GM23338 (cell line): ENCODE measurements around the gene CCDC186. TPM values are rescaled to one million over a fixed set of nuclear protein-coding genes. Genes with fewer than 3 reads are reported as not detected.

Experiments used
- ATAC-seq: fragments of 200-7000 bp; cut with Tn5 transposase; 3 replicates; pipeline ENCODE4 v1.9.1; 2020
- DNase-seq: peaks from one replicate; pipeline ENCODE4 v3.0.0-alpha.2; 2015; ENCODE audit warnings: low spot score
- H2AFZ ChIP-seq: fragments of 200-600 bp; sonication (generic); 2 replicates; pipeline ENCODE4 v1.8.0; 2016; ENCODE audit warnings: antibody characterized with exemption, mild to moderate bottlenecking, moderate library complexity
- H3F3A ChIP-seq: fragments of 200-600 bp; sonication (generic); replicated peaks from 2 replicates; pipeline ENCODE4 v1.8.0; 2017; ENCODE audit warnings: antibody characterized with exemption, mixed run types, low read depth
- H3K27ac ChIP-seq: fragments of 200-600 bp; sonication (generic); 2 replicates; pipeline ENCODE4 v1.6.1; 2016; ENCODE audit warnings: low read depth
- H3K27me3 ChIP-seq: fragments of 200-600 bp; sonication (generic); 2 replicates; pipeline ENCODE4 v1.8.0; 2016; ENCODE audit warnings: mild to moderate bottlenecking, mixed run types, moderate library complexity; ENCODE audit not compliant: insufficient read depth
- H3K36me3 ChIP-seq: fragments of 200-600 bp; sonication (generic); 2 replicates; pipeline ENCODE4 v1.8.0; 2016; ENCODE audit warnings: mild to moderate bottlenecking; ENCODE audit not compliant: insufficient read depth
- H3K4me1 ChIP-seq: fragments of 200-600 bp; sonication (generic); 2 replicates; pipeline ENCODE4 v1.8.0; 2016; ENCODE audit warnings: mild to moderate bottlenecking, moderate library complexity; ENCODE audit not compliant: insufficient read depth
- H3K4me2 ChIP-seq: fragments of 200-600 bp; sonication (generic); 2 replicates; pipeline ENCODE4 v1.7.1; 2017; ENCODE audit warnings: mixed run types
- H3K4me3 ChIP-seq: fragments of 200-600 bp; sonication (generic); 2 replicates; pipeline ENCODE4 v1.6.1; 2016; ENCODE audit warnings: mixed run types
- H3K79me2 ChIP-seq: fragments of 200-600 bp; sonication (generic); replicated peaks from 2 replicates; pipeline ENCODE4 v1.8.0; 2017; ENCODE audit warnings: mild to moderate bottlenecking; ENCODE audit not compliant: insufficient read depth
- H3K9me2 ChIP-seq: fragments of 200-600 bp; sonication (generic); 2 replicates; pipeline ENCODE4 v1.8.0; 2017; ENCODE audit not compliant: insufficient read depth
- H4K20me1 ChIP-seq: fragments of 200-600 bp; sonication (generic); replicated peaks from 2 replicates; pipeline ENCODE4 v1.8.0; 2017; ENCODE audit warnings: mild to moderate bottlenecking; ENCODE audit not compliant: insufficient read depth
- H3K27ac Mint-ChIP-seq: 2 replicates; pipeline ENCODE4 v1.8.0; 2020; ENCODE audit warnings: inconsistent platforms, mild to moderate bottlenecking, moderate library complexity, mixed read lengths
- H3K27me3 Mint-ChIP-seq: 3 replicates; pipeline ENCODE4 v1.8.0; 2022; ENCODE audit warnings: low read depth, mild to moderate bottlenecking, moderate library complexity, mixed read lengths, inconsistent platforms; ENCODE audit not compliant: insufficient read depth, poor library complexity
- H3K36me3 Mint-ChIP-seq: 3 replicates; pipeline ENCODE4 v1.8.0; 2021; ENCODE audit warnings: low read depth, mild to moderate bottlenecking, inconsistent platforms, moderate library complexity, mixed read lengths
- H3K4me1 Mint-ChIP-seq: 3 replicates; pipeline ENCODE4 v1.8.0; 2020; ENCODE audit warnings: mild to moderate bottlenecking, inconsistent platforms, mixed read lengths
- H3K4me3 Mint-ChIP-seq: 3 replicates; pipeline ENCODE4 v1.8.0; 2021; ENCODE audit warnings: moderate library complexity, mild to moderate bottlenecking, inconsistent platforms, mixed read lengths
- H3K9me3 Mint-ChIP-seq: 3 replicates; pipeline ENCODE4 v1.8.0; 2020; ENCODE audit warnings: moderate library complexity, mild to moderate bottlenecking, inconsistent platforms, mixed read lengths
- CTCF ChIP-seq, 2 experiments: fragments of 200-600 bp in 1 of 2; sonication (generic) in 1 of 2; conservative IDR thresholded peaks; 2 replicates each; pipeline versions ENCODE4 v1.5.1 to v1.6.1; 2016 to 2017; ENCODE audit warnings: antibody characterized with exemption in 2 of 2, low read depth in 2 of 2, mild to moderate bottlenecking in 2 of 2, moderate library complexity in 1 of 2
- EZH2 ChIP-seq: fragments of 200-600 bp; sonication (generic); IDR thresholded peaks from one replicate; pipeline ENCODE4 v1.8.0; 2017; ENCODE audit warnings: antibody characterized with exemption, mild to moderate bottlenecking, low read depth; ENCODE audit not compliant: unreplicated experiment
- EZH2phosphoT487 ChIP-seq: fragments of 200-600 bp; sonication (generic); IDR thresholded peaks from one replicate; pipeline ENCODE4 v1.8.1; 2018; ENCODE audit warnings: antibody characterized with exemption; ENCODE audit not compliant: unreplicated experiment
- JUNB ChIP-seq: IDR thresholded peaks from one replicate; pipeline ENCODE4 v1.6.1; 2016; ENCODE audit warnings: antibody characterized with exemption; ENCODE audit not compliant: unreplicated experiment
- NANOG ChIP-seq: IDR thresholded peaks from 2 replicates; pipeline ENCODE4 v1.6.1; 2016; ENCODE audit warnings: antibody characterized with exemption, borderline replicate concordance
- POLR2AphosphoS5 ChIP-seq: IDR thresholded peaks from 2 replicates; pipeline ENCODE4 v1.6.1; 2016; ENCODE audit warnings: antibody characterized with exemption, low read depth
- STAT1 ChIP-seq: IDR thresholded peaks from one replicate; pipeline ENCODE4 v1.6.1; 2016; ENCODE audit warnings: antibody characterized with exemption; ENCODE audit not compliant: unreplicated experiment
- ZNF114 ChIP-seq: fragments of 250-450 bp; sonication (Bioruptor Pico); IDR thresholded peaks from 2 replicates; pipeline ENCODE4 v1.5.0; 2020; ENCODE audit warnings: mild to moderate bottlenecking, moderate library complexity
- ZNF331 ChIP-seq: fragments of 250-450 bp; sonication (Bioruptor Pico); IDR thresholded peaks from 2 replicates; pipeline ENCODE4 v1.5.0; 2020; ENCODE audit warnings: low read depth, mild to moderate bottlenecking, moderate library complexity
- polyA plus RNA-seq: library from polyadenylated mRNA; unstranded; fragments of >200 nt; fragmentation: Nextera tagmentation; extraction: Ambion mirVana; gene quantifications from 2 replicates; pipeline ENCODE4 v1.2.1, GENCODE V29; 2016
- total RNA-seq: library from RNA; depleted of rRNA; stranded (reverse); fragments of >200 nt; shearing (Covaris generic); gene quantifications from 2 replicates; pipeline ENCODE4 v1.2.3, GENCODE V29; 2014
- TF ChIP-seq, protein P1 (sequence below): IDR thresholded peaks from 2 replicates; pipeline ENCODE4 v1.6.1; 2016; ENCODE audit warnings: antibody characterized with exemption
- TF ChIP-seq, protein P2 (sequence below): IDR thresholded peaks from one replicate; pipeline ENCODE4 v1.6.1; 2018; ENCODE audit warnings: antibody characterized with exemption; ENCODE audit not compliant: unreplicated experiment

Gene CCDC186
- total and polyA plus RNA-seq, 2 experiments from 2014 or later = 24.2 to 50.7 TPM

DNA sequence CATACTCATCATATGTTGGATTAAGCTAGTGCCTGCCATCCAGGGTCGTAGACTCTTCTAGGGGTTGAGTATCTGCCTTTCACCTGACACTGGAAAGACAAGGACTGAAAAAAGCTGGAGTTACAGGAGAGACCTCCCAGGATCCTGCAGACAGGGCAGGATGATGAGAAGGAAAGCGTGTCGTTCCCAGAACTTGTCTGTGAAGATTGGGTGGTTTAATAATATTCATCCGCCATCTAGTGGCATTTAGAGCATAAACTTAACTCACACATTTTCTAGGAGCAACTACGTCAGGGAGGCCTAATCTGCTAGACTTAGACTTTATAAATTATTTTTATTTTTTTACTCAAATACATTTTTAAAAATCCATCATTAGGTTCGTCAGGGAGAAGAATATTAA lies 70.7 kb downstream of the CCDC186 start:
- Histone ChIP-seq H3K9me2 (no peaks in the 10 kb centered on the region), H3K27ac (no peak overlapping the region), H3F3A (no peaks in the 10 kb centered on the region), H3K4me3 (no peak overlapping the region), H3K27me3 (peaks cover 23% of the 10 kb centered on the region), H3K79me2 (no peaks in the 10 kb centered on the region), H3K36me3 (no peaks in the 10 kb centered on the region), H3K4me2 (no peak overlapping the region), H3K4me1 (peaks cover 4% of the 10 kb centered on the region; the same call in 1 of the 2 replicates), H4K20me1 (no peaks in the 10 kb centered on the region), H2AFZ (no peak overlapping the region)
- no peak overlapping the region for H3K4me3 Mint-ChIP-seq
- ATAC-seq = no peak
- H3K27me3 Mint-ChIP-seq = peaks cover 33% of the 10 kb centered on the region
- DNase-seq = peak; percentile 63
- H3K9me3 Mint-ChIP-seq = no peaks in the 10 kb centered on the region; the same call in 2 of the 3 replicates
- H3K27ac Mint-ChIP-seq = no peak overlapping the region
- peaks cover 8% of the 10 kb centered on the region for H3K4me1 Mint-ChIP-seq
- H3K36me3 Mint-ChIP-seq = no peaks in the 10 kb centered on the region; the same call in 2 of the 3 replicates
- TF ChIP-seq EZH2 (no peak), CTCF (conservative IDR thresholded peaks at IDR 0.05; ENCODE audit: low read depth in 2 of 2) (peak; percentile 43 to 67)

DNA sequence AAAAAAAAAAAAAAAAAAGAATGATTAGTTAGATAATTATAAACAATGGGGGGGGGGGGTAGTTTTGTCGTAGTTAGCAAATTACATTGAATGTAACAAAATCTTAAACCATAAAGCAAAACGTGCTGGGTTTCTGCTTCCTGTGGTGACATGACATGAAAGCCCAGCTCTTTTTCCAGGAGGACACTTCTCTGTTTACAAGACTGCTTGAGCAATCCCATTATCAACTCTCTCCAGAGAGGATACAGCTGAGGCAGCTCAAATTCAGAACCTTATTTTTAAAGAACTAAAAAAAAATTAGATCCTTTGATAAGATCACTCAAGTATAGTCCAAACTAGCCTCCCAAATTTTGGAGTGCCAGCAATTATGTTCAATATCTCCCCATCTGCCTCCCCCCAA lies 71.7 kb downstream of the CCDC186 start:
- H3K79me2 ChIP-seq = no peaks in the 10 kb centered on the region
- H3K9me2 ChIP-seq = no peaks in the 10 kb centered on the region
- H3K4me3 ChIP-seq = no peak overlapping the region
- H4K20me1 ChIP-seq = no peaks in the 10 kb centered on the region
- H2AFZ ChIP-seq = no peak overlapping the region
- DNase-seq (no peak), ATAC-seq (no peak)
- no peak overlapping the region for H3K27ac ChIP-seq
- no peak overlapping the region for H3K4me3 Mint-ChIP-seq
- H3K9me3 Mint-ChIP-seq = no peaks in the 10 kb centered on the region; the same call in 2 of the 3 replicates
- H3K27me3 ChIP-seq = peaks cover 23% of the 10 kb centered on the region
- H3K4me1 Mint-ChIP-seq = peaks cover 8% of the 10 kb centered on the region
- H3K4me2 ChIP-seq = no peak overlapping the region
- no peaks in the 10 kb centered on the region for H3K36me3 ChIP-seq
- no peaks in the 10 kb centered on the region; the same call in 2 of the 3 replicates for H3K36me3 Mint-ChIP-seq
- H3K27me3 Mint-ChIP-seq = peaks cover 33% of the 10 kb centered on the region
- no peak overlapping the region for H3K27ac Mint-ChIP-seq
- peaks cover 4% of the 10 kb centered on the region; the same call in 1 of the 2 replicates for H3K4me1 ChIP-seq
- no peaks in the 10 kb centered on the region for H3F3A ChIP-seq
- TF ChIP-seq CTCF (conservative IDR thresholded peaks at IDR 0.05; ENCODE audit: low read depth in 2 of 2) (no peak), STAT1 (no peak), POLR2AphosphoS5 (no peak), JUNB (no peak), ZNF331 (CRISPR knock-in tag) (no peak), EZH2phosphoT487 (no peak), NANOG (no peak), EZH2 (no peak), ZNF114 (CRISPR knock-in tag) (no peak)
- TF ChIP-seq, protein P1, sequence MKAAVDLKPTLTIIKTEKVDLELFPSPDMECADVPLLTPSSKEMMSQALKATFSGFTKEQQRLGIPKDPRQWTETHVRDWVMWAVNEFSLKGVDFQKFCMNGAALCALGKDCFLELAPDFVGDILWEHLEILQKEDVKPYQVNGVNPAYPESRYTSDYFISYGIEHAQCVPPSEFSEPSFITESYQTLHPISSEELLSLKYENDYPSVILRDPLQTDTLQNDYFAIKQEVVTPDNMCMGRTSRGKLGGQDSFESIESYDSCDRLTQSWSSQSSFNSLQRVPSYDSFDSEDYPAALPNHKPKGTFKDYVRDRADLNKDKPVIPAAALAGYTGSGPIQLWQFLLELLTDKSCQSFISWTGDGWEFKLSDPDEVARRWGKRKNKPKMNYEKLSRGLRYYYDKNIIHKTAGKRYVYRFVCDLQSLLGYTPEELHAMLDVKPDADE = no peak
- TF ChIP-seq, protein P2, sequence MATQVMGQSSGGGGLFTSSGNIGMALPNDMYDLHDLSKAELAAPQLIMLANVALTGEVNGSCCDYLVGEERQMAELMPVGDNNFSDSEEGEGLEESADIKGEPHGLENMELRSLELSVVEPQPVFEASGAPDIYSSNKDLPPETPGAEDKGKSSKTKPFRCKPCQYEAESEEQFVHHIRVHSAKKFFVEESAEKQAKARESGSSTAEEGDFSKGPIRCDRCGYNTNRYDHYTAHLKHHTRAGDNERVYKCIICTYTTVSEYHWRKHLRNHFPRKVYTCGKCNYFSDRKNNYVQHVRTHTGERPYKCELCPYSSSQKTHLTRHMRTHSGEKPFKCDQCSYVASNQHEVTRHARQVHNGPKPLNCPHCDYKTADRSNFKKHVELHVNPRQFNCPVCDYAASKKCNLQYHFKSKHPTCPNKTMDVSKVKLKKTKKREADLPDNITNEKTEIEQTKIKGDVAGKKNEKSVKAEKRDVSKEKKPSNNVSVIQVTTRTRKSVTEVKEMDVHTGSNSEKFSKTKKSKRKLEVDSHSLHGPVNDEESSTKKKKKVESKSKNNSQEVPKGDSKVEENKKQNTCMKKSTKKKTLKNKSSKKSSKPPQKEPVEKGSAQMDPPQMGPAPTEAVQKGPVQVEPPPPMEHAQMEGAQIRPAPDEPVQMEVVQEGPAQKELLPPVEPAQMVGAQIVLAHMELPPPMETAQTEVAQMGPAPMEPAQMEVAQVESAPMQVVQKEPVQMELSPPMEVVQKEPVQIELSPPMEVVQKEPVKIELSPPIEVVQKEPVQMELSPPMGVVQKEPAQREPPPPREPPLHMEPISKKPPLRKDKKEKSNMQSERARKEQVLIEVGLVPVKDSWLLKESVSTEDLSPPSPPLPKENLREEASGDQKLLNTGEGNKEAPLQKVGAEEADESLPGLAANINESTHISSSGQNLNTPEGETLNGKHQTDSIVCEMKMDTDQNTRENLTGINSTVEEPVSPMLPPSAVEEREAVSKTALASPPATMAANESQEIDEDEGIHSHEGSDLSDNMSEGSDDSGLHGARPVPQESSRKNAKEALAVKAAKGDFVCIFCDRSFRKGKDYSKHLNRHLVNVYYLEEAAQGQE = no peak
